ENCODE results near the gene RAB35. TPM values are rescaled to one million over a fixed set of nuclear protein-coding genes. Genes with fewer than 3 reads are reported as not detected.

Gene RAB35
- total RNA-seq, 1 donor from 2014 or later = 58.7 TPM

DNA sequence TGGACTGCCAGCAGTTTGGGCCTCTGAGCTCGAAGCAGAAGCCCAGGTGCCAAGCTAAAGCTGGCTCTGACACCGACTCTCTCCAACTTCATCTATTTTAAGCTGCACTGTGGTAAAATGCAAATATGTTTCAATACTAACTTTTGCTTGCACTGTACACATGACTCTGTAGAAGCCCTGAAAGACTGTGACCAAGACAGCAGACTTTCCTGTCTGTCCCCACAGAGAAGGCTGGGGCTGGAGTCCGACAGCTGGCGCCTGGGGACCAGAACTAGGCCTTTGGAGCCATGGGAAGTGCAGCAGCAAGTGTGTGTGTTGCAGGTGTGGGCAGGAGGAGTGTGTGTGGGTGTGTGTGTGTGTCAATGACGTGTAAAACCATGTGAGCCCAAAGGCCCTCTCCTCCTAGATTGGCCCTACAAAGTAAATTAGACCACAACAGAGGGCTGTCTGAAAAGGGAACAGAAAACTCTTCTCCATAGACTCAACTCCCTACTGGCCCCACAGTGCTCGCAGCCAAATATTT is 16.4 kb upstream of the RAB35 start:
- no peak overlapping the region for H3K4me3 ChIP-seq
- no peaks in the 10 kb centered on the region for H3K9me3 ChIP-seq
- H3K27ac ChIP-seq = no peak overlapping the region
- intact Hi-C loops (cut with DNase I) = no loop called here
- H3K27me3 ChIP-seq = no peaks in the 10 kb centered on the region
- TF ChIP-seq, protein P1, sequence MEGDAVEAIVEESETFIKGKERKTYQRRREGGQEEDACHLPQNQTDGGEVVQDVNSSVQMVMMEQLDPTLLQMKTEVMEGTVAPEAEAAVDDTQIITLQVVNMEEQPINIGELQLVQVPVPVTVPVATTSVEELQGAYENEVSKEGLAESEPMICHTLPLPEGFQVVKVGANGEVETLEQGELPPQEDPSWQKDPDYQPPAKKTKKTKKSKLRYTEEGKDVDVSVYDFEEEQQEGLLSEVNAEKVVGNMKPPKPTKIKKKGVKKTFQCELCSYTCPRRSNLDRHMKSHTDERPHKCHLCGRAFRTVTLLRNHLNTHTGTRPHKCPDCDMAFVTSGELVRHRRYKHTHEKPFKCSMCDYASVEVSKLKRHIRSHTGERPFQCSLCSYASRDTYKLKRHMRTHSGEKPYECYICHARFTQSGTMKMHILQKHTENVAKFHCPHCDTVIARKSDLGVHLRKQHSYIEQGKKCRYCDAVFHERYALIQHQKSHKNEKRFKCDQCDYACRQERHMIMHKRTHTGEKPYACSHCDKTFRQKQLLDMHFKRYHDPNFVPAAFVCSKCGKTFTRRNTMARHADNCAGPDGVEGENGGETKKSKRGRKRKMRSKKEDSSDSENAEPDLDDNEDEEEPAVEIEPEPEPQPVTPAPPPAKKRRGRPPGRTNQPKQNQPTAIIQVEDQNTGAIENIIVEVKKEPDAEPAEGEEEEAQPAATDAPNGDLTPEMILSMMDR (IDR thresholded peaks at IDR 0.05) = no peak
- ATAC-seq (no peak), DNase-seq (no peak)
- peaks cover 100% of the 10 kb centered on the region for H3K36me3 ChIP-seq
- no peaks in the 10 kb centered on the region for H3K4me1 ChIP-seq

DNA sequence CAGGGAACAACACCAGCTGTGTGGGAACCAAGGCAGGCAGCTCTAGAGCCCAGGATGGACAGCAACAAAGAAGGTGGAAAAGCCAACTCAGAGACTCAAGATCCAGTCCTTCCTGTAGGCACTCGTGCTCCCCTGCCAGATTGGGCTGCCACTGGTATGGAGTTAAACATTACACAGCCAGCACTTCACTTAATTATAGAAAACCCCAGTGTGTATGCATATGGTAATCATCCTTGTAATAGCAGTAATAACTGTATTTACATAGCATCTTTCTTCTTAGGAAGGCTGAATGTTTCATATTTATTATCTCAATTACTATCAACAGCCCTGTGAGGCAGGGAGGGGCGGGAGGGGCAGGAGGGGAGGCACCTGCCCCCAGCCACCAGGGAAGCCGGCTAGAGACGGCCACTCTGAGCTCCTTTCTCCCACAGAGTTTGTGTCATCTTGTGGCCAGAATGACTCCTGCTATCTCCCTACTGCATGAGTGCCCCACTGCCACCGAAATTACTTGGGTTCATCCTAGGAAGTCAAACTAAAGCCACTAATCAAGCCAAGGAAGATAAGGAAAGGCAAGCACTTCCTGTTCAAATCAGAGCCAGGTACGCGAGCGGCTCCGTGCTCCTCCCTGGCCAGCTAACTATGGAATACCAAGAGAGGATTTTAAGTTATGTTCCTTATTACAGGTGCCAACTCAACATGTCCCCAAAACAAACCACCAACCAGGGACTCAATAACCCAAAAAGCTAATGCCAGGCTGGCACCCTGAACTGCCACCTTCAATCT is 15.7 kb upstream of the RAB35 start:
- no peak for DNase-seq
- Histone ChIP-seq H3K27ac (no peak overlapping the region), H3K27me3 (no peaks in the 10 kb centered on the region), H3K36me3 (peaks cover 100% of the 10 kb centered on the region), H3K9me3 (no peaks in the 10 kb centered on the region), H3K4me1 (no peaks in the 10 kb centered on the region), H3K4me3 (no peak overlapping the region)
- intact Hi-C loops (cut with DNase I) = no loop called here
- TF ChIP-seq, protein P1 (IDR thresholded peaks at IDR 0.05) = no peak
- ATAC-seq = no peak

DNA sequence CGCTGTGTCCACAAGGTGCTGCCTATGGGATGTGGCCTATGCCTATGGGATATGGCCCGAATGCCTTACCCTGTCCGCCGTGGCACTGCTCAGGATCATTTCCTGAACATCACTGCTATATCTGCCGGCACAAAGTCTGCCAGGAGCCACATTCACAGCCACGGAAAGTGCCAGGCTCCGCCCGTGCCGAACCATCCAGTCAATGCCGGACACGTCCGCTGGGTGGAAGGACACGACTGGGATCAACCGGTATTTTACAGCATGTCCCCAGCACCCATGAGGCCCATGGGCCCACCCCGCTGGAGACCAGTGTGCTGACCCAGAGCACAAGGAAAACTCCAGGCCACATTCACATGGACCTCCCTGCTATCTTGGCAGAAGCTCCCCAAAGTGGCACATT is 14.6 kb upstream of the RAB35 start:
- no peak for ATAC-seq

DNA sequence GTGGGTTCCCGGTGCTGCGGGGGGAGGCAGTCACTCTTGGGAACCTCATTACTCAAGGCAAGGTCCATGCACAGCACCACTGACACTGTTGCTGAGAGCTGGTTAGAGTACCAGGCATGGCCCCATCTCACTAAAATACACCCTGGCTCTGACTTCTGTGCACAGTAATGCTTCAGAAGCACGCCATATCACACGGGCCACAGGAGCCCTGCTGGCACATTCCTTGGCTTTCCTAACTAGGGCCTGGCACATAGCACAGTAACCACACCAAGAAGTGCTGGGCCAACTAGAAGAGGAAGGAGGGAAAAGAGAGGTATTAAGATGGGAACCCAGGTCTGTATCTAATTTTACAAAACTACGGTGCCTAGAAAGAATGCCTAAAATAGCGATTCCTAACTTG is 13.5 kb upstream of the RAB35 start:
- Histone ChIP-seq H3K27me3 (no peaks in the 10 kb centered on the region), H3K4me3 (no peak overlapping the region), H3K4me1 (peaks cover 5% of the 10 kb centered on the region), H3K27ac (no peak overlapping the region), H3K9me3 (no peaks in the 10 kb centered on the region), H3K36me3 (peaks cover 84% of the 10 kb centered on the region)
- DNase-seq (no peak), ATAC-seq (no peak)
- intact Hi-C loops (cut with DNase I) = no loop called here
- TF ChIP-seq, protein P1 (IDR thresholded peaks at IDR 0.05) = no peak

More for the DNA sequence above, 14.6 kb upstream of the RAB35 start:
- Histone ChIP-seq H3K27ac (no peak overlapping the region), H3K36me3 (peaks cover 96% of the 10 kb centered on the region), H3K4me1 (peaks cover 3% of the 10 kb centered on the region), H3K27me3 (no peaks in the 10 kb centered on the region), H3K9me3 (no peaks in the 10 kb centered on the region), H3K4me3 (no peak overlapping the region)
- TF ChIP-seq, protein P1 (IDR thresholded peaks at IDR 0.05) = no peak
- intact Hi-C loops (cut with DNase I) = no loop called here
- DNase-seq = no peak

DNA sequence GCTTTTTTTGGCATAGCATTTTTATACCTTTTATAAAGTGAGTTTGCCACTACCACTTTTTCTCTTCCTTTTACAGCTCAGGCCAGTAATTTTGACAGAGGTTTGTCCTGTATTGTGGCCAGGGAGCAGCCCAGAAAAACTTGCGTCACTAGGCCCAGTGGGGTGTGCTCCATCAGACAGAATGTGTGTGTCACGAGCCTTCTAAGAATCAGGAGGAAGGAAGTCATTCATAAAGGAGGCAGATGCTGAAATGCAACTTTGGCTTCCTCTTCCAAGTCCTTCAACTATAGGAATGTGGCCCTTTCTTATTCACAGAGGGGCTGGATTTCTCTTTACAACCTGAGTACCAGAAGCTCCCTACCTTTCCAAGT is 10.1 kb upstream of the RAB35 start:
- Histone ChIP-seq H3K27ac (peak overlapping the region; percentile 63), H3K27me3 (no peaks in the 10 kb centered on the region), H3K36me3 (peaks cover 51% of the 10 kb centered on the region), H3K9me3 (no peaks in the 10 kb centered on the region), H3K4me1 (peaks cover 5% of the 10 kb centered on the region), H3K4me3 (no peak overlapping the region)
- DNase-seq (no peak), ATAC-seq (peak; percentile 89)
- intact Hi-C loops (cut with DNase I) = no loop called here
- TF ChIP-seq, protein P1 (IDR thresholded peaks at IDR 0.05) = no peak
